ENCODE data around the gene DYNC1I2. TPM values are rescaled to one million over a fixed set of nuclear protein-coding genes. Genes with fewer than 3 reads are reported as not detected.

Gene DYNC1I2
- total and polyA plus RNA-seq, 8 donors: 23.7 to 59.1 (median 36.4) TPM

- TF ChIP-seq, protein P1, sequence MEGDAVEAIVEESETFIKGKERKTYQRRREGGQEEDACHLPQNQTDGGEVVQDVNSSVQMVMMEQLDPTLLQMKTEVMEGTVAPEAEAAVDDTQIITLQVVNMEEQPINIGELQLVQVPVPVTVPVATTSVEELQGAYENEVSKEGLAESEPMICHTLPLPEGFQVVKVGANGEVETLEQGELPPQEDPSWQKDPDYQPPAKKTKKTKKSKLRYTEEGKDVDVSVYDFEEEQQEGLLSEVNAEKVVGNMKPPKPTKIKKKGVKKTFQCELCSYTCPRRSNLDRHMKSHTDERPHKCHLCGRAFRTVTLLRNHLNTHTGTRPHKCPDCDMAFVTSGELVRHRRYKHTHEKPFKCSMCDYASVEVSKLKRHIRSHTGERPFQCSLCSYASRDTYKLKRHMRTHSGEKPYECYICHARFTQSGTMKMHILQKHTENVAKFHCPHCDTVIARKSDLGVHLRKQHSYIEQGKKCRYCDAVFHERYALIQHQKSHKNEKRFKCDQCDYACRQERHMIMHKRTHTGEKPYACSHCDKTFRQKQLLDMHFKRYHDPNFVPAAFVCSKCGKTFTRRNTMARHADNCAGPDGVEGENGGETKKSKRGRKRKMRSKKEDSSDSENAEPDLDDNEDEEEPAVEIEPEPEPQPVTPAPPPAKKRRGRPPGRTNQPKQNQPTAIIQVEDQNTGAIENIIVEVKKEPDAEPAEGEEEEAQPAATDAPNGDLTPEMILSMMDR (IDR thresholded peaks at IDR 0.05): no peak
- Histone ChIP-seq H3K4me3 (no peak overlapping the region), H3K4me1 (no peaks in the 10 kb centered on the region), H3K9me3 (no peaks in the 10 kb centered on the region), H3K36me3 (no peaks in the 10 kb centered on the region), H3K27me3 (no peaks in the 10 kb centered on the region), H3K27ac (no peak overlapping the region)
- intact Hi-C loops (cut with DNase I): no loop called here
- WGBS, 2 donors: 77 to 80% methylated on average over 5 of the region's 5 CpGs
- ATAC-seq (no peak), FAIRE-seq (no peak), DNase-seq (no peak)
Observed at GRCh38 chr2:171668183-171668582, 19.1 kb upstream of the DYNC1I2 start.

- DNase-seq (no peak), ATAC-seq (no peak), FAIRE-seq (no peak)
- Histone ChIP-seq H3K27me3 (no peaks in the 10 kb centered on the region), H3K36me3 (no peaks in the 10 kb centered on the region), H3K4me3 (no peak overlapping the region), H3K4me1 (no peaks in the 10 kb centered on the region), H3K9me3 (no peaks in the 10 kb centered on the region), H3K27ac (no peak overlapping the region)
- WGBS, 2 donors: 41 to 52% methylated on average over 3 of the region's 3 CpGs
- TF ChIP-seq, protein P1 (IDR thresholded peaks at IDR 0.05): no peak
- intact Hi-C loops (cut with DNase I): no loop called here
Observed at GRCh38 chr2:171669121-171669520, 18.1 kb upstream of the DYNC1I2 start.

GRCh38 chr2:171670655-171671054 is 16.6 kb upstream of the DYNC1I2 start:
- TF ChIP-seq, protein P1 (IDR thresholded peaks at IDR 0.05): no peak
- Histone ChIP-seq H3K9me3 (no peaks in the 10 kb centered on the region), H3K4me3 (no peak overlapping the region), H3K27me3 (no peaks in the 10 kb centered on the region), H3K4me1 (no peaks in the 10 kb centered on the region), H3K27ac (no peak overlapping the region), H3K36me3 (no peaks in the 10 kb centered on the region)
- ATAC-seq: no peak
- intact Hi-C loops (cut with DNase I): no loop called here
- no peak for FAIRE-seq
- no peak for DNase-seq

GRCh38 chr2:171671867-171672266 is 15.4 kb upstream of the DYNC1I2 start:
- Histone ChIP-seq H3K36me3 (no peaks in the 10 kb centered on the region), H3K9me3 (no peaks in the 10 kb centered on the region), H3K27ac (no peak overlapping the region), H3K4me3 (no peak overlapping the region), H3K27me3 (no peaks in the 10 kb centered on the region), H3K4me1 (no peaks in the 10 kb centered on the region)
- TF ChIP-seq, protein P1 (IDR thresholded peaks at IDR 0.05): no peak
- ATAC-seq (no peak), DNase-seq (no peak), FAIRE-seq (no peak)
- intact Hi-C loops (cut with DNase I): no loop called here
- WGBS, 2 donors: 79 to 88% methylated on average over 7 of the region's 7 CpGs

GRCh38 chr2:171673905-171674304 is 13.4 kb upstream of the DYNC1I2 start:
- H3K36me3 ChIP-seq: no peaks in the 10 kb centered on the region
- H3K27me3 ChIP-seq: no peaks in the 10 kb centered on the region
- ATAC-seq (no peak), DNase-seq (no peak), FAIRE-seq (no peak)
- TF ChIP-seq, protein P1 (IDR thresholded peaks at IDR 0.05): no peak
- no peaks in the 10 kb centered on the region for H3K9me3 ChIP-seq
- H3K4me1 ChIP-seq: no peaks in the 10 kb centered on the region
- intact Hi-C loops (cut with DNase I): no loop called here
- H3K4me3 ChIP-seq: no peak overlapping the region
- 68 to 71% methylated on average over 1 of the region's 1 CpG for WGBS, 2 donors
- H3K27ac ChIP-seq: no peak overlapping the region

Measured in pancreas (tissue), 10 donors.